ENCODE data around the gene FGB. TPM values are rescaled to one million over a fixed set of nuclear protein-coding genes. Genes with fewer than 3 reads are reported as not detected.

Gene FGB
- total RNA-seq, result not detected

DNA sequence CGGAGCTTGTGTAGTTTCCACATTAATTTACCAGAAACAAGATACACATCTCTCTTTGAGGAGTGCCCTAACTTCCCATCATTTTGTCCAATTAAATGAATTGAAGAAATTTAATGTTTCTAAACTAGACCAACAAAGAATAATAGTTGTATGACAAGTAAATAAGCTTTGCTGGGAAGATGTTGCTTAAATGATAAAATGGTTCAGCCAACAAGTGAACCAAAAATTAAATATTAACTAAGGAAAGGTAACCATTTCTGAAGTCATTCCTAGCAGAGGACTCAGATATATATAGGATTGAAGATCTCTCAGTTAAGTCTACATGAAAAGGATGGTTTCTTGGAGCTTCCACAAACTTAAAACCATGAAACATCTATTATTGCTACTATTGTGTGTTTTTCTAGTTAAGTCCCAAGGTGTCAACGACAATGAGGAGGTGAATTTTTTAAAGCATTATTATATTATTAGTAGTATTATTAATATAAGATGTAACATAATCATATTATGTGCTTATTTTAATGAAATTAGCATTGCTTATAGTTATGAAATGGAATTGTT, at the start of gene FGB:
TSS of gene FGB (plus strand) at position 315 of the 558 bp plus-strand sequence. CDS start at position 323, 8 bp downstream.
- H3K36me3 ChIP-seq (replicated peaks in 1 of 2; ENCODE audit: insufficient read depth in 1 of 2, low read depth in 2 of 2), result no peaks in the 10 kb centered on the region
- peaks cover 7% of the 10 kb centered on the region for H3K4me1 ChIP-seq
- no peak for TF ChIP-seq POLR2A (IDR thresholded peaks at IDR 0.05)
- TF ChIP-seq, protein P1, sequence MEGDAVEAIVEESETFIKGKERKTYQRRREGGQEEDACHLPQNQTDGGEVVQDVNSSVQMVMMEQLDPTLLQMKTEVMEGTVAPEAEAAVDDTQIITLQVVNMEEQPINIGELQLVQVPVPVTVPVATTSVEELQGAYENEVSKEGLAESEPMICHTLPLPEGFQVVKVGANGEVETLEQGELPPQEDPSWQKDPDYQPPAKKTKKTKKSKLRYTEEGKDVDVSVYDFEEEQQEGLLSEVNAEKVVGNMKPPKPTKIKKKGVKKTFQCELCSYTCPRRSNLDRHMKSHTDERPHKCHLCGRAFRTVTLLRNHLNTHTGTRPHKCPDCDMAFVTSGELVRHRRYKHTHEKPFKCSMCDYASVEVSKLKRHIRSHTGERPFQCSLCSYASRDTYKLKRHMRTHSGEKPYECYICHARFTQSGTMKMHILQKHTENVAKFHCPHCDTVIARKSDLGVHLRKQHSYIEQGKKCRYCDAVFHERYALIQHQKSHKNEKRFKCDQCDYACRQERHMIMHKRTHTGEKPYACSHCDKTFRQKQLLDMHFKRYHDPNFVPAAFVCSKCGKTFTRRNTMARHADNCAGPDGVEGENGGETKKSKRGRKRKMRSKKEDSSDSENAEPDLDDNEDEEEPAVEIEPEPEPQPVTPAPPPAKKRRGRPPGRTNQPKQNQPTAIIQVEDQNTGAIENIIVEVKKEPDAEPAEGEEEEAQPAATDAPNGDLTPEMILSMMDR (IDR thresholded peaks at IDR 0.05), result no peak
- H3K27me3 ChIP-seq, result no peaks in the 10 kb centered on the region
- 63 to 64% methylated on average over 2 of the region's 2 CpGs for whole genome bisulfite sequencing, 2 donors
- no peak within 1 kb of the TSS for H3K27ac ChIP-seq
- H3K4me3 ChIP-seq, result no peak within 1 kb of the TSS
- H3K9me3 ChIP-seq, result no peaks in the 10 kb centered on the region
- intact Hi-C loops (cut with DNase I), result no loop called here
- no peak for DNase-seq
- ATAC-seq, result no peak

DNA sequence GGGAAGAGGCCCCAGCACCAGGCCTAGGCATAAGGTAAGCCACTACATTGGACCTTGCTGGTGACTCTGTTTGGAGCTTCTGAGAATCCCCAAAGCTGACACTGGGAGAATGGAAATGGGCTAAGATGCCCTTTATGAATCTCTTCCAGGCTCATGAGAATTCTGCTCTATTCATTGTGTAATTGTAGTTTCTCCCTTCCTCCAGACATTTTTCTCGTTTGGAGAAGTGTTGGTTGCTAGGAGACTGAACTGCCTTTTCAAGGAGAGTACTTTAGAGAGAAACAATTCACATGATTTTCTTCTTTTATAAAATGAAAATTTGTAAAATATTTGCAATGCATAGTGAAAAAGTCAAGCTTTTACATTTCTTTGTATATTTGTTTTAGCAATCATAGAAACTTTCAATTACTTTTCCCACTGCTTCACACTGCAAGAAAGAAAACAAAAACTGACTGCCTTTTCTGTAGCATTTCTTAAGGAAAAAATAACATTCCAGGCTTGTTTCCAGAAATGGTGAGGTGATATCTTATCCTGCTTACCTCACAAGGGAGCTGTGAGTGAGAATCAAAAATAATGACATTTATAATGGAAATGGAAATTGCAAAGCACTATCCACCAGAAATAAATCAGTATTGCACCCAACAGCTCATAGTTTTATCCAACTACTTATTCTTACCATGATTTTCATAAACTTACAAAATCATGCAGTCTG, 46.3 kb upstream of the FGB start:
- Histone ChIP-seq H3K27ac (no peak overlapping the region), H3K4me1 (no peaks in the 10 kb centered on the region), H3K4me3 (no peak overlapping the region), H3K27me3 (no peaks in the 10 kb centered on the region), H3K36me3 (replicated peaks in 1 of 2; ENCODE audit: insufficient read depth in 1 of 2, low read depth in 2 of 2) (no peaks in the 10 kb centered on the region), H3K9me3 (no peaks in the 10 kb centered on the region)
- DNase-seq, result no peak
- 11 to 12% methylated on average over 1 of the region's 1 CpG for WGBS, 2 donors
- TF ChIP-seq, protein P1 (IDR thresholded peaks at IDR 0.05), result no peak
- TF ChIP-seq POLR2A (IDR thresholded peaks at IDR 0.05), result no peak
- intact Hi-C loops (cut with DNase I), result no loop called here
- ATAC-seq, result no peak

DNA sequence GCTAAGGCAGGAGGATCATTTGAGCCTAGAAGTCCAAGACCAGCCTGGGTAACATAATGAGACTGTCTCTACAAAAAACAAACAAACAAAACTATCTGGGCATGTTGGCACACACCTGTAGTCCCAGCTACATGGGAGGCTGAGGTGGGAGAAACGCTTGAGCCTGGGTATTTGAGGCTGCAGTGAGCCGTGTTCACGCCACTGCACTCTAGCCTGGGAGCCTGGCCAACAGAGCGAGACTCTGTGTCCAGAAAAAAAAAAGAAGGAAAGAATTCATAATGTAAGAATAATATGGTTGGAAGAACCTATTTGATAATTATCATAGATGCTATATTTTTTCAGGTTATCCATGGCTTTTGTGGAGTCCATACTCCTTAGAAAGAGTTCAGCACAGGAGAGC, 45.2 kb upstream of the FGB start:
- no peaks in the 10 kb centered on the region for H3K4me1 ChIP-seq
- intact Hi-C loops (cut with DNase I), result no loop called here
- no peaks in the 10 kb centered on the region for H3K9me3 ChIP-seq
- no peak for TF ChIP-seq POLR2A (IDR thresholded peaks at IDR 0.05)
- TF ChIP-seq, protein P1 (IDR thresholded peaks at IDR 0.05), result no peak
- H3K36me3 ChIP-seq (replicated peaks in 1 of 2; ENCODE audit: insufficient read depth in 1 of 2, low read depth in 2 of 2), result no peaks in the 10 kb centered on the region
- no peak overlapping the region for H3K4me3 ChIP-seq
- no peak overlapping the region for H3K27ac ChIP-seq
- WGBS, 2 donors, result 75 to 81% methylated on average over 4 of the region's 4 CpGs
- ATAC-seq (no peak), DNase-seq (no peak)
- no peaks in the 10 kb centered on the region for H3K27me3 ChIP-seq

DNA sequence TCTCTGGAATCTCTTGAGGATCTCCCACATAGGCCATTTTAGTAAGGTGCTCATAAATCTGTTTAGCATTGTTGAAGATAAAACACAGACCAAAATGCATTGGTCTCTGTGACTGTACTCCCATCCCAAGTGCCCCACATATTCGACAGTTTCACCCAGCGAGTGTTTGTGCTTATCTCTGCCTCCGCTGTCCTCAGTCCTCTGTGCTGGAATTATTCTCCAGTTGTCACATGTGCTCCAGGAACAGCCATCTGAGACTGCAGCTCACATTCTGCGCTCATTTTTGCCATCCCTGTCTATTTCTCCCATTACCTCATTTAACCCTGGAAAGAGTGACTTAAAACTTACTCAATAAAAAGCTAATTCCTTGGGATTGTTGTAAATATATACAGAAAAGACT, 43.6 kb upstream of the FGB start:
- no peak overlapping the region for H3K27ac ChIP-seq
- intact Hi-C loops (cut with DNase I), result no loop called here
- DNase-seq (no peak), ATAC-seq (no peak)
- H3K27me3 ChIP-seq, result no peaks in the 10 kb centered on the region
- no peaks in the 10 kb centered on the region for H3K9me3 ChIP-seq
- H3K4me1 ChIP-seq, result no peaks in the 10 kb centered on the region
- no peak overlapping the region for H3K4me3 ChIP-seq
- TF ChIP-seq POLR2A (IDR thresholded peaks at IDR 0.05), result no peak
- 69 to 76% methylated on average over 4 of the region's 4 CpGs for WGBS, 2 donors
- no peaks in the 10 kb centered on the region for H3K36me3 ChIP-seq (replicated peaks in 1 of 2; ENCODE audit: insufficient read depth in 1 of 2, low read depth in 2 of 2)

DNA sequence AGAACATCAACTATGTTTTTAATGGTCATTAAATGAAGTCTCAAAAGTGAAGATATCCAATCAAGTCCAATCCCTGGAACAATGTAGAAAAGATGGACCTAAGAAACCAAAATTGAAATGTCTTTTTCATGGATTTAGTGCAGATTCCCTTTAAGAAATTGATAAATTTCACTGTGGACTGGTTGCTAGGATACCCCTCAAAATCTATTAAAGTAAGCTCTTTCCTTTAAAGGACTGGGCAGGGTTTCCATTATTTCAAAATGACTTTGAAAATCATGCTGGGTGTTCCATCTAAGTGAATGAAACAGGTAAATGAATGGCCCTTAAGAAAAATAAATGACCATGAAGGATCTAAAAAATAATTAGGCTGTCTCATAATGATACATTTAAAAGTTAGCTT, 41.2 kb upstream of the FGB start:
- Histone ChIP-seq H3K27me3 (no peaks in the 10 kb centered on the region), H3K4me1 (no peaks in the 10 kb centered on the region), H3K4me3 (no peak overlapping the region), H3K9me3 (no peaks in the 10 kb centered on the region), H3K36me3 (replicated peaks in 1 of 2; ENCODE audit: insufficient read depth in 1 of 2, low read depth in 2 of 2) (no peaks in the 10 kb centered on the region), H3K27ac (no peak overlapping the region)
- no peak for TF ChIP-seq POLR2A (IDR thresholded peaks at IDR 0.05)
- TF ChIP-seq, protein P1 (IDR thresholded peaks at IDR 0.05), result no peak
- ATAC-seq, result no peak
- no peak for DNase-seq
- intact Hi-C loops (cut with DNase I), result no loop called here
